GM12878 (cell line): ENCODE data around the gene TRPC6. TPM values are rescaled to one million over a fixed set of nuclear protein-coding genes. Genes with fewer than 3 reads are reported as not detected.

Source experiments
- ATAC-seq: fragments of 200-7000 bp; cut with Tn5 transposase; 3 replicates; pipeline ENCODE4 v1.9.1; 2020; ENCODE audit warnings: mild to moderate bottlenecking, moderate library complexity
- BruUV-seq: library from RNA; stranded (reverse); fragments of 400-500 nt; replicated peaks from 2 replicates; lab custom pipeline; 2021; lab: Mats Ljungman, UMichigan
- CTCF ChIA-PET: fragments of 300-600 bp; sonication (Branson Sonifier 250); formaldehyde crosslinking; extraction: SDS; loops from one replicate; lab custom pipeline; 2021; ENCODE audit warnings: inconsistent platforms; lab: Yijun Ruan, JAX
- POLR2A ChIA-PET: fragments of 350-600 bp; formaldehyde crosslinking; extraction: SDS; loops from one replicate; lab custom pipeline; 2021; ENCODE audit warnings: inconsistent platforms; lab: Charles Lee
- RAD21 ChIA-PET: fragments of 300-600 bp; sonication (Branson Sonifier 250); formaldehyde crosslinking; loops from one replicate; lab custom pipeline; 2023; ENCODE audit warnings: antibody characterized with exemption; ENCODE audit not compliant: unreplicated experiment; lab: Charles Lee
- SMC1A ChIA-PET: fragments of 300-600 bp; sonication (Branson Sonifier 250); formaldehyde crosslinking; loops from one replicate; lab custom pipeline; 2023; ENCODE audit not compliant: unreplicated experiment, uncharacterized antibody; lab: Charles Lee
- DNase-seq: peaks from one replicate; pipeline ENCODE4 v3.0.0-alpha.2; 2011; ENCODE audit warnings: low read depth, low spot score
- FAIRE-seq: peaks from 3 replicates; lab custom pipeline; 2011; peaks lifted over from hg19 to GRCh38; lab: Jason Lieb, UNC
- H2AFZ ChIP-seq: 2 replicates; pipeline ENCODE4 v1.6.0; 2011; ENCODE audit warnings: low read depth, low read length, control low read depth; ENCODE audit not compliant: control insufficient read depth
- H3K27ac ChIP-seq: 2 replicates; pipeline ENCODE4 v1.5.1; 2011; ENCODE audit warnings: control low read depth; ENCODE audit not compliant: control insufficient read depth, insufficient read depth
- H3K27me3 ChIP-seq, 2 experiments: replicated peaks in 1 of 2; 2 replicates each; pipeline versions ENCODE4 v1.6.0 to v1.6.1; 2011; ENCODE audit warnings: low read length in 1 of 2; ENCODE audit not compliant: control insufficient read depth in 2 of 2, insufficient read depth in 2 of 2
- H3K36me3 ChIP-seq, 2 experiments: 2 replicates each; pipeline ENCODE4 v1.5.1; 2011; ENCODE audit warnings: low read length in 1 of 2; ENCODE audit not compliant: control insufficient read depth in 2 of 2, insufficient read depth in 2 of 2
- H3K4me1 ChIP-seq: 2 replicates; pipeline ENCODE4 v1.6.1; 2011; ENCODE audit warnings: mild to moderate bottlenecking, low read length, moderate library complexity, mixed read lengths; ENCODE audit not compliant: control insufficient read depth, insufficient read depth
- H3K4me2 ChIP-seq: 2 replicates; pipeline ENCODE4 v1.6.0; 2011; ENCODE audit warnings: control low read depth; ENCODE audit not compliant: control insufficient read depth, insufficient read depth
- H3K4me3 ChIP-seq: fragments of 200-600 bp; sonication (generic); 2 replicates; pipeline ENCODE4 v1.5.1; 2016
- H3K79me2 ChIP-seq: 2 replicates; pipeline ENCODE4 v1.6.0; 2011; ENCODE audit warnings: low read length; ENCODE audit not compliant: control insufficient read depth, insufficient read depth
- H3K9ac ChIP-seq: 2 replicates; pipeline ENCODE4 v1.8.0; 2011; ENCODE audit warnings: low read length, control low read depth, mixed read lengths; ENCODE audit not compliant: control insufficient read depth, insufficient read depth
- H3K9me3 ChIP-seq: replicated peaks from 3 replicates; pipeline ENCODE4 v1.5.1; 2011; ENCODE audit warnings: mild to moderate bottlenecking, low read length; ENCODE audit not compliant: control insufficient read depth, insufficient read depth
- H4K20me1 ChIP-seq: 2 replicates; pipeline ENCODE4 v1.6.0; 2011; ENCODE audit not compliant: control insufficient read depth, insufficient read depth
- BACH1 ChIP-seq: fragments of 450-650 bp; IDR thresholded peaks from 2 replicates; pipeline ENCODE4 v1.6.1; 2017; ENCODE audit warnings: mild to moderate bottlenecking, borderline replicate concordance
- BMI1 ChIP-seq: fragments of 450-650 bp; IDR thresholded peaks from 2 replicates; pipeline ENCODE4 v1.6.1; 2016; ENCODE audit warnings: mild to moderate bottlenecking, moderate library complexity, borderline replicate concordance
- EGR1 ChIP-seq, 2 experiments: IDR thresholded peaks; 1 replicate in 1 of 2; 2 replicates in 1 of 2; pipeline ENCODE4 v1.6.1; 2011 to 2012; ENCODE audit warnings: low read depth in 2 of 2, low read length in 2 of 2, borderline replicate concordance in 1 of 2, mild to moderate bottlenecking in 1 of 2, moderate library complexity in 1 of 2
- HDAC2 ChIP-seq: fragments of 200-600 bp; sonication (generic); IDR thresholded peaks from 2 replicates; pipeline ENCODE4 v1.6.1; 2017
- NRF1 ChIP-seq: conservative IDR thresholded peaks from 2 replicates; pipeline ENCODE4 v1.6.1; 2011; ENCODE audit warnings: mild to moderate bottlenecking, low read depth, low read length, improper control_type of control experiment
- RAD21 ChIP-seq: IDR thresholded peaks from 2 replicates; pipeline ENCODE4 v1.6.1; 2011; ENCODE audit warnings: mild to moderate bottlenecking, low read depth, low read length, moderate library complexity; ENCODE audit not compliant: insufficient read depth
- RAD51 ChIP-seq: fragments of 450-650 bp; IDR thresholded peaks from 2 replicates; pipeline ENCODE4 v1.6.1; 2016; ENCODE audit warnings: moderate library complexity, mild to moderate bottlenecking, inconsistent platforms
- RELA ChIP-seq: fragments of 450-650 bp; IDR thresholded peaks from 2 replicates; pipeline ENCODE4 v1.8.0; 2014; ENCODE audit warnings: borderline replicate concordance; ENCODE audit not compliant: partially characterized antibody
- TAF1 ChIP-seq: IDR thresholded peaks from 2 replicates; pipeline ENCODE4 v1.6.1; 2011; ENCODE audit warnings: mild to moderate bottlenecking, low read depth, low read length, borderline replicate concordance
- ZBED1 ChIP-seq: IDR thresholded peaks from 2 replicates; pipeline ENCODE4 v1.6.1; 2016; ENCODE audit warnings: borderline replicate concordance
- ZNF274 ChIP-seq: IDR thresholded peaks from one replicate; pipeline ENCODE4 v1.8.0; 2011; ENCODE audit not compliant: insufficient read length, insufficient read depth
- WGBS: methylation state at CpG from one replicate; pipeline ENCODE4 v1.1.6; 2016; ENCODE audit warnings: low lambda C conversion rate; ENCODE audit not compliant: insufficient replicate concordance, insufficient coverage; ENCODE audit errors: missing lambda C conversion rate; 5-methylcytosine and 5-hydroxymethylcytosine counted together
- in situ Hi-C: fragments of 300-500 bp; cut with MboI; formaldehyde crosslinking; loops from 9 replicates; pipeline ENCODE4 v1.14.3; 2018; ENCODE audit warnings: mixed read lengths
- intact Hi-C: fragments of 100-400 bp; cut with micrococcal nuclease; formaldehyde crosslinking; loops from one replicate; pipeline ENCODE4 v1.14.2; 2022; ENCODE audit not compliant: unreplicated experiment
- polyA plus RNA-seq, 11 experiments: library from polyadenylated mRNA; depleted of rRNA in 4 of 11; unstranded in 6 of 11; stranded (reverse) in 5 of 11; fragments of >200 nt; fragmentation: Nextera tagmentation in 4 of 11; fragmentation: Illumina TruSeq in 1 of 11; extraction: Ambion mirVana in 4 of 11; extraction: Trizol in 1 of 11; gene quantifications; 1 replicate in 1 of 11; 2 replicates in 10 of 11; pipeline versions ENCODE4 v1.2.1 to v1.2.3, GENCODE V29; 2011 to 2016; ENCODE audit warnings: inconsistent platforms in 2 of 11, missing spikeins in 2 of 11, low read depth in 1 of 11
- total RNA-seq, 4 experiments: library from RNA; depleted of rRNA in 3 of 4; stranded (reverse); fragments of >200 nt in 3 of 4; fragmentation: Illumina TruSeq in 1 of 4; extraction: Trizol in 1 of 4; gene quantifications; 2 replicates each; pipeline versions ENCODE4 v1.2.1 to v1.2.3, GENCODE V29; 2013 to 2021
- TF ChIP-seq, protein P1 (sequence below): fragments of 450-650 bp; IDR thresholded peaks from 2 replicates; pipeline ENCODE4 v1.6.1; 2017; ENCODE audit warnings: mild to moderate bottlenecking, moderate library complexity
- TF ChIP-seq, protein P2 (sequence below): fragments of 450-650 bp; IDR thresholded peaks from 2 replicates; pipeline ENCODE4 v1.6.1; 2017; ENCODE audit warnings: low read depth, mild to moderate bottlenecking, moderate library complexity
- TF ChIP-seq, protein P3 (sequence below): fragments of 150-350 bp; IDR thresholded peaks from 2 replicates; pipeline ENCODE4 v1.6.1; 2016; ENCODE audit warnings: low read depth, low read length
- TF ChIP-seq, protein P4 (sequence below): IDR thresholded peaks from 2 replicates; pipeline ENCODE4 v1.6.1; 2011; ENCODE audit warnings: borderline replicate concordance, low read depth, mild to moderate bottlenecking, moderate library complexity, low read length; ENCODE audit not compliant: insufficient read depth, poor library complexity, severe bottlenecking

The TRPC6 gene
- total and polyA plus RNA-seq, 10 of the 15 experiments (the other 5 are each of a cell fraction or from before 2014, with no cell fraction given), result not detected

DNA sequence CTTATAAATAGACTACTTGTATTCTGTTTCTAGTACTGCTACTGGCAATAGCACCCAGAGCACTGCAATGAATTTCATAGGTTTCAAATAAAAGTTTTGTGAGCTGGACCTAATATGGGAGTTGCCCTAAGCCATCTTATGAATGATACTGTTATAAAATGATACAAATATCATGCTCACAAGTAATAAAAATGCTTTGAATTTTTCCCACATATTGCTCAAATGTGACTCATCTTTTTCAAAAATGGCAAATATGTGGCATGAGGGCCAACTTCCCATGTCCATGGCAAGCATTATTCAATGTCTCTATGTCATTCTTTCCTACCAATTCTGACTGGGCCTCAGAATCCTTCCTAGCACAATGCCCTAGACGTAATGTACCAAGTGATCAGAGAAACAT is 137.6 kb downstream of the TRPC6 start:
- no peaks in the 10 kb centered on the region for H3K27me3 ChIP-seq
- H3K4me3 ChIP-seq, result no peak overlapping the region
- SMC1A ChIA-PET, result interaction anchor here (0.7 kb wide), 1 partner anchor 513 kb away, joined by 3 read pairs; no protein-coding TSS in a partner anchor
- ATAC-seq, result no peak
- no TSS peak for BruUV-seq
- H2AFZ ChIP-seq, result no peak overlapping the region
- POLR2A ChIA-PET, result no interaction called here
- in situ Hi-C loops, result no loop called here
- no peak overlapping the region for H3K9ac ChIP-seq
- no peaks in the 10 kb centered on the region for H3K36me3 ChIP-seq
- no peak overlapping the region for H3K27ac ChIP-seq
- H3K9me3 ChIP-seq, result no peaks in the 10 kb centered on the region
- no peaks in the 10 kb centered on the region for H4K20me1 ChIP-seq
- intact Hi-C loops, result no loop called here
- FAIRE-seq, result no peak
- CTCF ChIA-PET, result no interaction called here
- H3K4me2 ChIP-seq, result no peak overlapping the region
- H3K79me2 ChIP-seq, result no peaks in the 10 kb centered on the region
- RAD21 ChIA-PET, result no interaction called here
- WGBS, result 0% methylated on average over 1 of the region's 1 CpG
- no peak for DNase-seq
- no peaks in the 10 kb centered on the region for H3K4me1 ChIP-seq
- TF ChIP-seq RELA, result no peak
- TF ChIP-seq RAD51, result no peak
- TF ChIP-seq ZBED1, result no peak
- TF ChIP-seq, protein P1, sequence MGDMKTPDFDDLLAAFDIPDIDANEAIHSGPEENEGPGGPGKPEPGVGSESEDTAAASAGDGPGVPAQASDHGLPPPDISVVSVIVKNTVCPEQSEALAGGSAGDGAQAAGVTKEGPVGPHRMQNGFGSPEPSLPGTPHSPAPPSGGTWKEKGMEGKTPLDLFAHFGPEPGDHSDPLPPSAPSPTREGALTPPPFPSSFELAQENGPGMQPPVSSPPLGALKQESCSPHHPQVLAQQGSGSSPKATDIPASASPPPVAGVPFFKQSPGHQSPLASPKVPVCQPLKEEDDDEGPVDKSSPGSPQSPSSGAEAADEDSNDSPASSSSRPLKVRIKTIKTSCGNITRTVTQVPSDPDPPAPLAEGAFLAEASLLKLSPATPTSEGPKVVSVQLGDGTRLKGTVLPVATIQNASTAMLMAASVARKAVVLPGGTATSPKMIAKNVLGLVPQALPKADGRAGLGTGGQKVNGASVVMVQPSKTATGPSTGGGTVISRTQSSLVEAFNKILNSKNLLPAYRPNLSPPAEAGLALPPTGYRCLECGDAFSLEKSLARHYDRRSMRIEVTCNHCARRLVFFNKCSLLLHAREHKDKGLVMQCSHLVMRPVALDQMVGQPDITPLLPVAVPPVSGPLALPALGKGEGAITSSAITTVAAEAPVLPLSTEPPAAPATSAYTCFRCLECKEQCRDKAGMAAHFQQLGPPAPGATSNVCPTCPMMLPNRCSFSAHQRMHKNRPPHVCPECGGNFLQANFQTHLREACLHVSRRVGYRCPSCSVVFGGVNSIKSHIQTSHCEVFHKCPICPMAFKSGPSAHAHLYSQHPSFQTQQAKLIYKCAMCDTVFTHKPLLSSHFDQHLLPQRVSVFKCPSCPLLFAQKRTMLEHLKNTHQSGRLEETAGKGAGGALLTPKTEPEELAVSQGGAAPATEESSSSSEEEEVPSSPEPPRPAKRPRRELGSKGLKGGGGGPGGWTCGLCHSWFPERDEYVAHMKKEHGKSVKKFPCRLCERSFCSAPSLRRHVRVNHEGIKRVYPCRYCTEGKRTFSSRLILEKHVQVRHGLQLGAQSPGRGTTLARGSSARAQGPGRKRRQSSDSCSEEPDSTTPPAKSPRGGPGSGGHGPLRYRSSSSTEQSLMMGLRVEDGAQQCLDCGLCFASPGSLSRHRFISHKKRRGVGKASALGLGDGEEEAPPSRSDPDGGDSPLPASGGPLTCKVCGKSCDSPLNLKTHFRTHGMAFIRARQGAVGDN, result no peak
- no peak for TF ChIP-seq TAF1
- TF ChIP-seq RAD21, result no peak
- TF ChIP-seq EGR1 (IDR thresholded peaks at IDR 0.05; ENCODE audit: borderline replicate concordance in 1 of 2, low read depth in 2 of 2, low read length in 2 of 2), result no peak
- TF ChIP-seq, protein P2, sequence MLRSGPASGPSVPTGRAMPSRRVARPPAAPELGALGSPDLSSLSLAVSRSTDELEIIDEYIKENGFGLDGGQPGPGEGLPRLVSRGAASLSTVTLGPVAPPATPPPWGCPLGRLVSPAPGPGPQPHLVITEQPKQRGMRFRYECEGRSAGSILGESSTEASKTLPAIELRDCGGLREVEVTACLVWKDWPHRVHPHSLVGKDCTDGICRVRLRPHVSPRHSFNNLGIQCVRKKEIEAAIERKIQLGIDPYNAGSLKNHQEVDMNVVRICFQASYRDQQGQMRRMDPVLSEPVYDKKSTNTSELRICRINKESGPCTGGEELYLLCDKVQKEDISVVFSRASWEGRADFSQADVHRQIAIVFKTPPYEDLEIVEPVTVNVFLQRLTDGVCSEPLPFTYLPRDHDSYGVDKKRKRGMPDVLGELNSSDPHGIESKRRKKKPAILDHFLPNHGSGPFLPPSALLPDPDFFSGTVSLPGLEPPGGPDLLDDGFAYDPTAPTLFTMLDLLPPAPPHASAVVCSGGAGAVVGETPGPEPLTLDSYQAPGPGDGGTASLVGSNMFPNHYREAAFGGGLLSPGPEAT, result no peak
- TF ChIP-seq HDAC2, result no peak
- TF ChIP-seq, protein P3, sequence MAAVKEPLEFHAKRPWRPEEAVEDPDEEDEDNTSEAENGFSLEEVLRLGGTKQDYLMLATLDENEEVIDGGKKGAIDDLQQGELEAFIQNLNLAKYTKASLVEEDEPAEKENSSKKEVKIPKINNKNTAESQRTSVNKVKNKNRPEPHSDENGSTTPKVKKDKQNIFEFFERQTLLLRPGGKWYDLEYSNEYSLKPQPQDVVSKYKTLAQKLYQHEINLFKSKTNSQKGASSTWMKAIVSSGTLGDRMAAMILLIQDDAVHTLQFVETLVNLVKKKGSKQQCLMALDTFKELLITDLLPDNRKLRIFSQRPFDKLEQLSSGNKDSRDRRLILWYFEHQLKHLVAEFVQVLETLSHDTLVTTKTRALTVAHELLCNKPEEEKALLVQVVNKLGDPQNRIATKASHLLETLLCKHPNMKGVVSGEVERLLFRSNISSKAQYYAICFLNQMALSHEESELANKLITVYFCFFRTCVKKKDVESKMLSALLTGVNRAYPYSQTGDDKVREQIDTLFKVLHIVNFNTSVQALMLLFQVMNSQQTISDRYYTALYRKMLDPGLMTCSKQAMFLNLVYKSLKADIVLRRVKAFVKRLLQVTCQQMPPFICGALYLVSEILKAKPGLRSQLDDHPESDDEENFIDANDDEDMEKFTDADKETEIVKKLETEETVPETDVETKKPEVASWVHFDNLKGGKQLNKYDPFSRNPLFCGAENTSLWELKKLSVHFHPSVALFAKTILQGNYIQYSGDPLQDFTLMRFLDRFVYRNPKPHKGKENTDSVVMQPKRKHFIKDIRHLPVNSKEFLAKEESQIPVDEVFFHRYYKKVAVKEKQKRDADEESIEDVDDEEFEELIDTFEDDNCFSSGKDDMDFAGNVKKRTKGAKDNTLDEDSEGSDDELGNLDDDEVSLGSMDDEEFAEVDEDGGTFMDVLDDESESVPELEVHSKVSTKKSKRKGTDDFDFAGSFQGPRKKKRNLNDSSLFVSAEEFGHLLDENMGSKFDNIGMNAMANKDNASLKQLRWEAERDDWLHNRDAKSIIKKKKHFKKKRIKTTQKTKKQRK, result no peak
- no peak for TF ChIP-seq BMI1
- TF ChIP-seq BACH1, result no peak
- TF ChIP-seq ZNF274, result no peak
- TF ChIP-seq NRF1, result no peak
- TF ChIP-seq, protein P4, sequence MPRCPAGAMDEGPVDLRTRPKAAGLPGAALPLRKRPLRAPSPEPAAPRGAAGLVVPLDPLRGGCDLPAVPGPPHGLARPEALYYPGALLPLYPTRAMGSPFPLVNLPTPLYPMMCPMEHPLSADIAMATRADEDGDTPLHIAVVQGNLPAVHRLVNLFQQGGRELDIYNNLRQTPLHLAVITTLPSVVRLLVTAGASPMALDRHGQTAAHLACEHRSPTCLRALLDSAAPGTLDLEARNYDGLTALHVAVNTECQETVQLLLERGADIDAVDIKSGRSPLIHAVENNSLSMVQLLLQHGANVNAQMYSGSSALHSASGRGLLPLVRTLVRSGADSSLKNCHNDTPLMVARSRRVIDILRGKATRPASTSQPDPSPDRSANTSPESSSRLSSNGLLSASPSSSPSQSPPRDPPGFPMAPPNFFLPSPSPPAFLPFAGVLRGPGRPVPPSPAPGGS, result no peak
